Measurements from ENCODE around the gene ATRIP. TPM values are rescaled to one million over a fixed set of nuclear protein-coding genes. Genes with fewer than 3 reads are reported as not detected.

Gene ATRIP
- total RNA-seq, 1 experiment from 2014 or later = 16.1 TPM

- ATAC-seq = no peak
- Histone ChIP-seq H3K79me2 (ENCODE audit: low read length) (no peaks in the 10 kb centered on the region), H3K4me1 (ENCODE audit: insufficient read depth, low read length) (no peaks in the 10 kb centered on the region), H3K36me3 (ENCODE audit: low read depth, low read length) (peaks cover 3% of the 10 kb centered on the region; the same call in 1 of the 2 replicates), H3K4me2 (ENCODE audit: low read length) (no peak overlapping the region), H3K4me3 (ENCODE audit: low read length) (no peak overlapping the region), H4K20me1 (ENCODE audit: low read length) (no peaks in the 10 kb centered on the region), H3K9ac (ENCODE audit: low read length) (no peak overlapping the region), H3K27me3 (ENCODE audit: low read length) (no peaks in the 10 kb centered on the region), H2AFZ (ENCODE audit: low read length) (no peak overlapping the region), H3K27ac (ENCODE audit: low read length) (no peak overlapping the region), H3K9me2 (replicated peaks; ENCODE audit: low read length) (no peaks in the 10 kb centered on the region), H3K9me3 (ENCODE audit: low read length) (no peaks in the 10 kb centered on the region), H3F3A (ENCODE audit: low read length, unreplicated experiment) (no peaks in the 10 kb centered on the region)
- DNase-seq = no peak
- ChIA-PET CTCF (no interaction called here), POLR2A (ENCODE audit: unreplicated experiment) (no interaction called here)
- TF ChIP-seq EZH2phosphoT487 (IDR thresholded peaks at IDR 0.05; ENCODE audit: borderline replicate concordance, low read length) = no peak
- no peak for TF ChIP-seq CTCF (conservative IDR thresholded peaks at IDR 0.05; ENCODE audit: low read depth, low read length)
- no peak for TF ChIP-seq EZH2 (IDR thresholded peaks at IDR 0.05; ENCODE audit: low read length, unreplicated experiment)
- no TSS peak for BruUV-seq (replicated peaks)
- intact Hi-C loops (cut with micrococcal nuclease) = no loop called here
Measured at GRCh38 chr3:48486952-48487351, 40.4 kb downstream of the ATRIP start.

- TF ChIP-seq CTCF (conservative IDR thresholded peaks at IDR 0.05; ENCODE audit: low read depth, low read length) (no peak), EZH2phosphoT487 (IDR thresholded peaks at IDR 0.05; ENCODE audit: borderline replicate concordance, low read length) (no peak), EZH2 (IDR thresholded peaks at IDR 0.05; ENCODE audit: low read length, unreplicated experiment) (no peak)
- no peaks in the 10 kb centered on the region for H4K20me1 ChIP-seq (ENCODE audit: low read length)
- H3K79me2 ChIP-seq (ENCODE audit: low read length) = no peaks in the 10 kb centered on the region
- no peak overlapping the region for H3K27ac ChIP-seq (ENCODE audit: low read length)
- no peak overlapping the region for H3K4me3 ChIP-seq (ENCODE audit: low read length)
- H3K9me2 ChIP-seq (replicated peaks; ENCODE audit: low read length) = no peaks in the 10 kb centered on the region
- no peak for DNase-seq
- no peak overlapping the region for H2AFZ ChIP-seq (ENCODE audit: low read length)
- H3K27me3 ChIP-seq (ENCODE audit: low read length) = no peaks in the 10 kb centered on the region
- no peaks in the 10 kb centered on the region for H3K4me1 ChIP-seq (ENCODE audit: insufficient read depth, low read length)
- H3K36me3 ChIP-seq (ENCODE audit: low read depth, low read length) = peaks cover 3% of the 10 kb centered on the region; the same call in 1 of the 2 replicates
- no TSS peak for BruUV-seq (replicated peaks)
- ATAC-seq = no peak
- ChIA-PET CTCF (no interaction called here), POLR2A (ENCODE audit: unreplicated experiment) (interaction anchor here (0.6 kb wide), 1 partner anchor 36 kb away, joined by 4 read pairs; no protein-coding TSS in a partner anchor)
- no peak overlapping the region for H3K4me2 ChIP-seq (ENCODE audit: low read length)
- H3K9ac ChIP-seq (ENCODE audit: low read length) = no peak overlapping the region
- H3K9me3 ChIP-seq (ENCODE audit: low read length) = no peaks in the 10 kb centered on the region
- intact Hi-C loops (cut with micrococcal nuclease) = no loop called here
- H3F3A ChIP-seq (ENCODE audit: low read length, unreplicated experiment) = no peaks in the 10 kb centered on the region
Measured at GRCh38 chr3:48492461-48493202, 46.1 kb downstream of the ATRIP start.

- Histone ChIP-seq H3K9me3 (ENCODE audit: low read length) (no peaks in the 10 kb centered on the region), H3K9ac (ENCODE audit: low read length) (no peak overlapping the region), H3K4me3 (ENCODE audit: low read length) (no peak overlapping the region), H3K4me2 (ENCODE audit: low read length) (no peak overlapping the region), H2AFZ (ENCODE audit: low read length) (no peak overlapping the region), H3K4me1 (ENCODE audit: insufficient read depth, low read length) (no peaks in the 10 kb centered on the region), H3K79me2 (ENCODE audit: low read length) (no peaks in the 10 kb centered on the region), H3F3A (ENCODE audit: low read length, unreplicated experiment) (no peaks in the 10 kb centered on the region), H3K27ac (ENCODE audit: low read length) (no peak overlapping the region), H3K36me3 (ENCODE audit: low read depth, low read length) (peaks cover 3% of the 10 kb centered on the region; the same call in 1 of the 2 replicates), H3K9me2 (replicated peaks; ENCODE audit: low read length) (no peaks in the 10 kb centered on the region), H3K27me3 (ENCODE audit: low read length) (no peaks in the 10 kb centered on the region), H4K20me1 (ENCODE audit: low read length) (no peaks in the 10 kb centered on the region)
- ChIA-PET POLR2A (ENCODE audit: unreplicated experiment) (interaction anchor here (0.6 kb wide), 1 partner anchor 36 kb away, joined by 4 read pairs; no protein-coding TSS in a partner anchor), CTCF (no interaction called here)
- DNase-seq (no peak), ATAC-seq (no peak)
- TF ChIP-seq EZH2phosphoT487 (IDR thresholded peaks at IDR 0.05; ENCODE audit: borderline replicate concordance, low read length) (no peak), EZH2 (IDR thresholded peaks at IDR 0.05; ENCODE audit: low read length, unreplicated experiment) (no peak), CTCF (conservative IDR thresholded peaks at IDR 0.05; ENCODE audit: low read depth, low read length) (no peak)
- no TSS peak for BruUV-seq (replicated peaks)
- intact Hi-C loops (cut with micrococcal nuclease) = no loop called here
Measured at GRCh38 chr3:48493203-48493501, 46.6 kb downstream of the ATRIP start.

All from PC-3 (cell line).